Measurements from ENCODE around the gene PGC.

Gene PGC

DNA sequence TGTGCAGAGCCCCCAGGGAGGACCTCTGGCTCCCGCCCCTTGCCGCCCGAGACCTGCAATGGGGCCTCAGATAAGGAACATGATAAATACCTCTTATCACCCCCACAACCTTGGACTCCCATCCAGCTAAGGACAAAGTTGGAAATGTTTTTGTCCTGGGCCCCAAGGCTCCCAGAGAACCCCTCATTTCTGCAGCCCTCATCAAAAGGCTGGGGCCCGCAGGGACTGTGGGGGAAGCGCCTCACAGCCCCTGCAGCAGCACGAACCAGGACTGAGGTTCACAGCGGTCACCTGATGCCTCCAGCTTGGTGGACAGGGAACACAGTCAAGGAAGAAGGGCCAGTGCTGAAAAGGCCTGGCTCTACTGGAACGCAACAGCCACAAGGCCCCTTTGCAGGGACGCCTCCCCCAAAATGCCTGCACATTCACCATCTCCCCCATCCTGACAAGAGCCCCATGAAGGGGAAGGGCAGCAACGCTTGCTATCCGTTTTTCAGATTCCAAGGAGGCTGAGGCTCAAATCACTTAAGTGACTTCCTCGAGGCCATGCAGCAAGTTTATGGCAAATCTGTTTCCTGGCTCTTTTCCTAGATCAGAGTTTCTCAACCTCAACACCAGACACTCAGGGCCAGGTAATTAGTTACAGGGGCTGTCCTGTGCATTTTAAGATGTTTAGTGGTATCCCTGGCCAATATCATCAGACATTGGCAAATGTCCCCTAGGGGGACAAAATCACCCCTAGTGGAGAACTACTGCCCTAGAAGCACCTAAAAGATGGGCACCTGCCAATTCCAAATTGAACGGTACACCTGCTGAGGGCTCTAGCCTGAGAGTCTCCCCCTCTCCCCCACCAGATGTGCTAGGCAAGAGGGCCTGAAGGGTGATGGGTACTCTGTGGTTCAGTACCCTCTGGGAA, 22.4 kb downstream of the PGC start:
- TF ChIP-seq POLR2A (IDR thresholded peaks at IDR 0.05; ENCODE audit: extremely low read depth, insufficient read length), result no peak
- TF ChIP-seq, protein P1, sequence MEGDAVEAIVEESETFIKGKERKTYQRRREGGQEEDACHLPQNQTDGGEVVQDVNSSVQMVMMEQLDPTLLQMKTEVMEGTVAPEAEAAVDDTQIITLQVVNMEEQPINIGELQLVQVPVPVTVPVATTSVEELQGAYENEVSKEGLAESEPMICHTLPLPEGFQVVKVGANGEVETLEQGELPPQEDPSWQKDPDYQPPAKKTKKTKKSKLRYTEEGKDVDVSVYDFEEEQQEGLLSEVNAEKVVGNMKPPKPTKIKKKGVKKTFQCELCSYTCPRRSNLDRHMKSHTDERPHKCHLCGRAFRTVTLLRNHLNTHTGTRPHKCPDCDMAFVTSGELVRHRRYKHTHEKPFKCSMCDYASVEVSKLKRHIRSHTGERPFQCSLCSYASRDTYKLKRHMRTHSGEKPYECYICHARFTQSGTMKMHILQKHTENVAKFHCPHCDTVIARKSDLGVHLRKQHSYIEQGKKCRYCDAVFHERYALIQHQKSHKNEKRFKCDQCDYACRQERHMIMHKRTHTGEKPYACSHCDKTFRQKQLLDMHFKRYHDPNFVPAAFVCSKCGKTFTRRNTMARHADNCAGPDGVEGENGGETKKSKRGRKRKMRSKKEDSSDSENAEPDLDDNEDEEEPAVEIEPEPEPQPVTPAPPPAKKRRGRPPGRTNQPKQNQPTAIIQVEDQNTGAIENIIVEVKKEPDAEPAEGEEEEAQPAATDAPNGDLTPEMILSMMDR (IDR thresholded peaks at IDR 0.05; ENCODE audit: low read depth, low read length), result peak; percentile 4
- no peak overlapping the region for H3K4me3 ChIP-seq (ENCODE audit: low read depth, low read length)
- no peak for DNase-seq (ENCODE audit: low read depth)

DNA sequence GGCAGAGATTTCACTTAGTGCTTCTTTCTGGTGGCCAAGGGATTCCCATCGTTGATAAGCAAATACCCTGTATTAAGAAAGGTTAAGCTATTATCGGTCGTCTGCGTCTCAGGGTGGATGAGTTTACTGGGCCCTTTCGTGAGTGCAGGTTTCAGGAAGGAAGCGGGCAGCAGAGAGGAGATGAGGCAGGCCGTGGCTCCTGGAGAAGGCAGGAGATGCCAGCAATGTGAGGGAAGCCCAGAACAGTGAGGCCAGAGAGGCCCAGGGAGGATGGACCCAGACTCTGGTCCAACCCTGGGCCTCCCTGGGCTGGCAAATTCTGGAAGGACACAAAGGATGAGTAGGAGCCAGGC, 23.0 kb downstream of the PGC start:
- peak; percentile 38 for DNase-seq (ENCODE audit: low read depth)
- TF ChIP-seq, protein P1 (IDR thresholded peaks at IDR 0.05; ENCODE audit: low read depth, low read length), result no peak
- TF ChIP-seq MYC (IDR thresholded peaks at IDR 0.05; ENCODE audit: low read depth, low read length), result no peak
- TF ChIP-seq, protein P2, sequence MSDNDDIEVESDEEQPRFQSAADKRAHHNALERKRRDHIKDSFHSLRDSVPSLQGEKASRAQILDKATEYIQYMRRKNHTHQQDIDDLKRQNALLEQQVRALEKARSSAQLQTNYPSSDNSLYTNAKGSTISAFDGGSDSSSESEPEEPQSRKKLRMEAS (IDR thresholded peaks at IDR 0.05; ENCODE audit: low read depth, low read length), result no peak
- no peak overlapping the region for H3K4me3 ChIP-seq (ENCODE audit: low read depth, low read length)

DNA sequence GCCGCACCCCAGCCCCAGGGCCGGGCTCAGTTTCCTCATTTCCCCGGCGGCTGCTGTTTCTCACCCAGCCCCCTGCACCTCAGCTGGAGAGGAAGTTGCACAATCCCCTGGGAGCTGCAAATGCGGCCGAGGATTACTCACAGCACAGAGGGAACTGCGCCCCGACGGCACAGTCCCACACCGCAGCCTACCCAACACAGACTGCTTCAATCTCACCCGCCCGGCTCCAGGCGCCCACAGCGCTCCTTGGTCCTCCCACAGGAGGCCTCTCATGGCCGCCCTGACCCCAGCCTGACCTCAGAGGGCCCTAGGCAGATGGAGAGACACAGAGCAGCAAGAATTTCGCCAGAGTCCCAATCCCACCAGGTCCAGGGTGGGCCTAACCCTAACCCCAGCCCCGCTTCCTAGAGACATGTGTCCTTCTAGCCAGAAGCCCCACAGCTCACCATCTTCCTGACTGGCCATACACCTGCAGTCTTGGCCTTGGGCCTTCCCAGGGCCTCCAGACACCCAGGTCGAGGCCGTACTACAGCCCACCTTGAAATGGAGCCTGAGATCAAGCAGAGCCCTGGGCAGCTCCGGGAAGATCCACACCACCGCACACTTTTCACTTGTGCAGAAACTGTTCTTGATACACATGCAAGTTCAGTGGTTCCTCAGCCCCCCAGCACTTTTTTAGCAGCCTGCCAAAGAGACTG, 23.5 kb downstream of the PGC start:
- DNase-seq (ENCODE audit: low read depth), result peak; percentile 99
- H3K4me3 ChIP-seq (ENCODE audit: low read depth, low read length), result no peak overlapping the region

DNA sequence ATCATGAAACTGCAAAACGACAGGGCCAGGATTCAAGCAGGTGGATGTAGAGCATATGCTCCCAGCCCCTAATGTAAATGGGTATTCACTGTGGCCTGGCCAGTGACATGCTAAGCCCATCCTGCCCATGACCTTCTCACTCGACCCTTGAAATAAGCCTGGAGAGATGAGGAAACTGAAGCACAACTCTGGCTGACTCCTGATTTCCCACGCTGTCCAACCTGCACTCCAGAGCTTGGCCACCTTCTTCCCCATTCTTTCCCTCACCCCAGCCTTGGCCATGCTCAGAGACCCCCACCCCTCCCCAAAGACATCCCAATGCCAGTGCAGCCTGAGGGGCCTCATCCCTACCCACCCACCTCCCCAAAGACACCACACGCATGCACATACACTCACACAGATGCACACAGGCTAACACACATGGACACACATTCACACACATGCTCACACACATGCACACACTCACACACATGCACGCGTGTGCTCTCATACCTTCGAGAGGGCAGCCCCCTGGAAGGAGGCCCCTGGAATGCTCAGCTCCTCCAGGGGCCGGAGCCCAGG, 24.1 kb downstream of the PGC start:
- TF ChIP-seq, protein P2 (IDR thresholded peaks at IDR 0.05; ENCODE audit: low read depth, low read length), result no peak
- TF ChIP-seq POLR2A (IDR thresholded peaks at IDR 0.05; ENCODE audit: extremely low read depth, insufficient read length) (no peak), MYC (IDR thresholded peaks at IDR 0.05; ENCODE audit: low read depth, low read length) (no peak)
- TF ChIP-seq, protein P1 (IDR thresholded peaks at IDR 0.05; ENCODE audit: low read depth, low read length), result no peak
- H3K4me3 ChIP-seq (ENCODE audit: low read depth, low read length), result no peak overlapping the region
- DNase-seq (ENCODE audit: low read depth), result no peak

More for the DNA sequence above, 23.5 kb downstream of the PGC start:
- TF ChIP-seq, protein P1 (IDR thresholded peaks at IDR 0.05; ENCODE audit: low read depth, low read length), result no peak
- peak; percentile 94 for TF ChIP-seq MYC (IDR thresholded peaks at IDR 0.05; ENCODE audit: low read depth, low read length)
- no peak for TF ChIP-seq POLR2A (IDR thresholded peaks at IDR 0.05; ENCODE audit: extremely low read depth, insufficient read length)
- TF ChIP-seq, protein P2 (IDR thresholded peaks at IDR 0.05; ENCODE audit: low read depth, low read length), result peak; percentile 66

DNA sequence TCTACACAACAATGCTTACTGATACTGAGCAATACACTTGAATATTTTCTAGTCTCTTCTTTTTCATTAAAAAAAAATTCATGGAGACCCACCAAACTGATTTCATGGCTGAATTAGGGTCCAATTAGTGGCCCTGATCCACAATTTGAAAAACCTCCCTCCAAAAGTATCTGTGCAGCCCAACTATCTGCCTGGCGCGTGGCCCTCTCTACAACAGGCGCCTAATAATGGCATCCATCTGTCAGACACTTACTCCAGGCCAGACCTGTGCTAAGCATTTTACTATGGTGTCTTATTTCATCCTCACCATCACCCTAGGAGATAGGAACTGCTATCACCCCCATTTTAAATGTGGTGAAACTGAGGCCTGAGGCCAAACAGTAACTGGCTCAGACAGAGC, 25.8 kb downstream of the PGC start:
- no peak overlapping the region for H3K4me3 ChIP-seq (ENCODE audit: low read depth, low read length)
- TF ChIP-seq MYC (IDR thresholded peaks at IDR 0.05; ENCODE audit: low read depth, low read length) (no peak), POLR2A (IDR thresholded peaks at IDR 0.05; ENCODE audit: extremely low read depth, insufficient read length) (no peak)
- TF ChIP-seq, protein P2 (IDR thresholded peaks at IDR 0.05; ENCODE audit: low read depth, low read length), result no peak
- TF ChIP-seq, protein P1 (IDR thresholded peaks at IDR 0.05; ENCODE audit: low read depth, low read length), result no peak
- DNase-seq (ENCODE audit: low read depth), result no peak
